IPS-15b (cell line): ENCODE measurements around the gene TEAD1.

ENCODE experiments used
- H3K27me3 ChIP-seq: one replicate; pipeline ENCODE4 v1.6.1; 2013; ENCODE audit warnings: low read length; ENCODE audit not compliant: control insufficient read depth, insufficient read depth
- H3K36me3 ChIP-seq: one replicate; pipeline ENCODE4 v1.6.1; 2013; ENCODE audit warnings: low read length; ENCODE audit not compliant: control insufficient read depth, insufficient read depth
- H3K4me1 ChIP-seq: one replicate; pipeline ENCODE4 v1.6.1; 2013; ENCODE audit warnings: mild to moderate bottlenecking, low read length; ENCODE audit not compliant: control insufficient read depth, insufficient read depth
- H3K4me3 ChIP-seq: one replicate; pipeline ENCODE4 v1.5.1; 2013; ENCODE audit warnings: low read depth, low read length
- H3K9ac ChIP-seq: one replicate; pipeline ENCODE4 v1.6.1; 2013; ENCODE audit warnings: low read depth, mild to moderate bottlenecking, low read length
- H3K9me3 ChIP-seq: one replicate; pipeline ENCODE4 v1.6.1; 2013; ENCODE audit warnings: mild to moderate bottlenecking, low read length; ENCODE audit not compliant: control insufficient read depth, insufficient read depth

The TEAD1 gene

GRCh38 chr11:12943311-12943710, 269.1 kb downstream of the TEAD1 start:
- Histone ChIP-seq H3K4me1 (no peaks in the 10 kb centered on the region), H3K36me3 (no peaks in the 10 kb centered on the region), H3K27me3 (no peaks in the 10 kb centered on the region), H3K4me3 (no peak overlapping the region), H3K9ac (no peak overlapping the region), H3K9me3 (no peaks in the 10 kb centered on the region)

- no peaks in the 10 kb centered on the region for H3K27me3 ChIP-seq
- no peaks in the 10 kb centered on the region for H3K4me1 ChIP-seq
- no peaks in the 10 kb centered on the region for H3K36me3 ChIP-seq
- no peak overlapping the region for H3K9ac ChIP-seq
- no peaks in the 10 kb centered on the region for H3K9me3 ChIP-seq
- no peak overlapping the region for H3K4me3 ChIP-seq
Measured at GRCh38 chr11:12944889-12945288, 270.7 kb downstream of the TEAD1 start.

GRCh38 chr11:12949453-12949852, 275.2 kb downstream of the TEAD1 start:
- Histone ChIP-seq H3K9ac (no peak overlapping the region), H3K4me1 (no peaks in the 10 kb centered on the region), H3K4me3 (no peak overlapping the region), H3K36me3 (no peaks in the 10 kb centered on the region), H3K9me3 (no peaks in the 10 kb centered on the region), H3K27me3 (no peaks in the 10 kb centered on the region)

GRCh38 chr11:12950670-12951069, 276.4 kb downstream of the TEAD1 start:
- H3K9ac ChIP-seq: no peak overlapping the region
- no peaks in the 10 kb centered on the region for H3K4me1 ChIP-seq
- no peaks in the 10 kb centered on the region for H3K9me3 ChIP-seq
- no peaks in the 10 kb centered on the region for H3K27me3 ChIP-seq
- no peak overlapping the region for H3K4me3 ChIP-seq
- no peaks in the 10 kb centered on the region for H3K36me3 ChIP-seq

- Histone ChIP-seq H3K36me3 (no peaks in the 10 kb centered on the region), H3K9me3 (no peaks in the 10 kb centered on the region), H3K4me1 (no peaks in the 10 kb centered on the region), H3K27me3 (no peaks in the 10 kb centered on the region), H3K4me3 (no peak overlapping the region), H3K9ac (no peak overlapping the region)
Measured at GRCh38 chr11:12951376-12951775, 277.2 kb downstream of the TEAD1 start.

GRCh38 chr11:12952094-12952493, 277.9 kb downstream of the TEAD1 start:
- Histone ChIP-seq H3K9ac (no peak overlapping the region), H3K4me3 (no peak overlapping the region), H3K36me3 (no peaks in the 10 kb centered on the region), H3K27me3 (no peaks in the 10 kb centered on the region), H3K4me1 (no peaks in the 10 kb centered on the region), H3K9me3 (no peaks in the 10 kb centered on the region)

GRCh38 chr11:12958986-12959385, 284.8 kb downstream of the TEAD1 start:
- Histone ChIP-seq H3K9me3 (no peaks in the 10 kb centered on the region), H3K4me1 (no peaks in the 10 kb centered on the region), H3K9ac (no peak overlapping the region), H3K4me3 (no peak overlapping the region), H3K27me3 (peaks cover 2% of the 10 kb centered on the region), H3K36me3 (no peaks in the 10 kb centered on the region)

GRCh38 chr11:12961615-12962014, 287.4 kb downstream of the TEAD1 start:
- no peak overlapping the region for H3K4me3 ChIP-seq
- H3K9me3 ChIP-seq: no peaks in the 10 kb centered on the region
- no peaks in the 10 kb centered on the region for H3K4me1 ChIP-seq
- no peaks in the 10 kb centered on the region for H3K36me3 ChIP-seq
- H3K27me3 ChIP-seq: peaks cover 2% of the 10 kb centered on the region
- no peak overlapping the region for H3K9ac ChIP-seq

GRCh38 chr11:12962306-12962705, 288.1 kb downstream of the TEAD1 start:
- peaks cover 2% of the 10 kb centered on the region for H3K27me3 ChIP-seq
- H3K36me3 ChIP-seq: no peaks in the 10 kb centered on the region
- no peak overlapping the region for H3K9ac ChIP-seq
- no peaks in the 10 kb centered on the region for H3K4me1 ChIP-seq
- H3K4me3 ChIP-seq: no peak overlapping the region
- no peaks in the 10 kb centered on the region for H3K9me3 ChIP-seq

- H3K9me3 ChIP-seq: no peaks in the 10 kb centered on the region
- no peak overlapping the region for H3K9ac ChIP-seq
- no peaks in the 10 kb centered on the region for H3K4me1 ChIP-seq
- no peak overlapping the region for H3K4me3 ChIP-seq
- peaks cover 2% of the 10 kb centered on the region for H3K27me3 ChIP-seq
- no peaks in the 10 kb centered on the region for H3K36me3 ChIP-seq
Measured at GRCh38 chr11:12963051-12963450, 288.8 kb downstream of the TEAD1 start.

GRCh38 chr11:12963792-12964536, 289.7 kb downstream of the TEAD1 start:
- Histone ChIP-seq H3K36me3 (no peaks in the 10 kb centered on the region), H3K9me3 (no peaks in the 10 kb centered on the region), H3K9ac (no peak overlapping the region), H3K4me3 (no peak overlapping the region), H3K27me3 (peaks cover 2% of the 10 kb centered on the region), H3K4me1 (no peaks in the 10 kb centered on the region)

GRCh38 chr11:12964650-12965049, 290.4 kb downstream of the TEAD1 start:
- Histone ChIP-seq H3K4me3 (no peak overlapping the region), H3K36me3 (no peaks in the 10 kb centered on the region), H3K4me1 (no peaks in the 10 kb centered on the region), H3K9ac (no peak overlapping the region), H3K9me3 (no peaks in the 10 kb centered on the region), H3K27me3 (peaks cover 2% of the 10 kb centered on the region)
